HEK293 (cell line): ENCODE measurements around the gene DLX5.

Experiments
- CTCF ChIP-seq: fragments of 450-650 bp; formaldehyde crosslinking; IDR thresholded peaks from 2 replicates; pipeline ENCODE4 v1.5.1; 2016; ENCODE audit warnings: missing biosample characterization, missing genetic modification characterization
- EGR2 ChIP-seq: fragments of 450-650 bp; formaldehyde crosslinking; IDR thresholded peaks from 2 replicates; pipeline ENCODE4 v1.5.1; 2016; ENCODE audit warnings: low read depth, missing biosample characterization, missing genetic modification characterization
- FEZF1 ChIP-seq: fragments of 450-650 bp; formaldehyde crosslinking; IDR thresholded peaks from 2 replicates; pipeline ENCODE4 v1.5.1; 2016; ENCODE audit warnings: missing biosample characterization, missing genetic modification characterization
- GLIS1 ChIP-seq: fragments of 450-650 bp; formaldehyde crosslinking; IDR thresholded peaks from 2 replicates; pipeline ENCODE4 v1.5.1; 2016; ENCODE audit warnings: missing biosample characterization, missing genetic modification characterization
- GLIS2 ChIP-seq: fragments of 450-650 bp; formaldehyde crosslinking; IDR thresholded peaks from 2 replicates; pipeline ENCODE4 v1.5.1; 2016; ENCODE audit warnings: missing biosample characterization, missing genetic modification characterization
- IKZF3 ChIP-seq: fragments of 450-650 bp; IDR thresholded peaks from 2 replicates; pipeline ENCODE4 v1.5.0; 2018; ENCODE audit warnings: missing biosample characterization, mild to moderate bottlenecking, missing genetic modification characterization, moderate library complexity
- INSM2 ChIP-seq: fragments of 450-650 bp; formaldehyde crosslinking; IDR thresholded peaks from 2 replicates; pipeline ENCODE4 v1.5.1; 2016; ENCODE audit warnings: missing biosample characterization, missing genetic modification characterization
- KLF16 ChIP-seq: fragments of 450-650 bp; formaldehyde crosslinking; IDR thresholded peaks from 2 replicates; pipeline ENCODE4 v1.5.1; 2017; ENCODE audit warnings: missing biosample characterization, missing genetic modification characterization
- OSR2 ChIP-seq: fragments of 450-650 bp; formaldehyde crosslinking; IDR thresholded peaks from 2 replicates; pipeline ENCODE4 v1.5.1; 2016; ENCODE audit warnings: missing biosample characterization, missing genetic modification characterization
- PATZ1 ChIP-seq: fragments of 450-650 bp; formaldehyde crosslinking; IDR thresholded peaks from 2 replicates; pipeline ENCODE4 v1.5.1; 2016; ENCODE audit warnings: missing biosample characterization, missing genetic modification characterization
- RBAK ChIP-seq: fragments of 450-650 bp; formaldehyde crosslinking; IDR thresholded peaks from 2 replicates; pipeline ENCODE4 v1.5.1; 2016; ENCODE audit warnings: missing biosample characterization, missing genetic modification characterization
- SALL2 ChIP-seq: fragments of 450-650 bp; formaldehyde crosslinking; IDR thresholded peaks from 2 replicates; pipeline ENCODE4 v1.5.0; 2017; ENCODE audit warnings: missing biosample characterization, mild to moderate bottlenecking, missing genetic modification characterization, borderline replicate concordance
- ZBTB17 ChIP-seq: fragments of 450-650 bp; formaldehyde crosslinking; IDR thresholded peaks from 2 replicates; pipeline ENCODE4 v1.5.1; 2016; ENCODE audit warnings: missing biosample characterization, missing genetic modification characterization
- ZBTB20 ChIP-seq: fragments of 450-650 bp; formaldehyde crosslinking; IDR thresholded peaks from 2 replicates; pipeline ENCODE4 v1.5.1; 2016; ENCODE audit warnings: missing biosample characterization, missing genetic modification characterization
- ZBTB26 ChIP-seq: fragments of 450-650 bp; formaldehyde crosslinking; optimal IDR thresholded peaks from 2 replicates; pipeline ENCODE3; 2016; ENCODE audit warnings: missing biosample characterization, mild to moderate bottlenecking, missing genetic modification characterization
- ZBTB44 ChIP-seq: fragments of 450-650 bp; IDR thresholded peaks from 2 replicates; pipeline ENCODE4 v1.5.1; 2018; ENCODE audit warnings: missing biosample characterization, mild to moderate bottlenecking, missing genetic modification characterization
- ZBTB6 ChIP-seq: fragments of 450-650 bp; formaldehyde crosslinking; IDR thresholded peaks from 2 replicates; pipeline ENCODE4 v1.5.1; 2017; ENCODE audit warnings: missing biosample characterization, missing genetic modification characterization
- ZEB2 ChIP-seq: fragments of 450-650 bp; formaldehyde crosslinking; IDR thresholded peaks from 2 replicates; pipeline ENCODE4 v1.5.1; 2016; ENCODE audit warnings: missing biosample characterization, missing genetic modification characterization
- ZIC2 ChIP-seq: fragments of 450-650 bp; formaldehyde crosslinking; IDR thresholded peaks from 2 replicates; pipeline ENCODE4 v1.5.1; 2016; ENCODE audit warnings: missing biosample characterization, missing genetic modification characterization
- ZNF132 ChIP-seq: fragments of 450-650 bp; formaldehyde crosslinking; IDR thresholded peaks from 2 replicates; pipeline ENCODE4 v1.5.1; 2017; ENCODE audit warnings: missing biosample characterization, missing genetic modification characterization, borderline replicate concordance
- ZNF174 ChIP-seq: fragments of 450-650 bp; formaldehyde crosslinking; IDR thresholded peaks from 2 replicates; pipeline ENCODE4 v1.5.0; 2017; ENCODE audit warnings: missing biosample characterization, mild to moderate bottlenecking, missing genetic modification characterization
- ZNF211 ChIP-seq: fragments of 450-650 bp; formaldehyde crosslinking; IDR thresholded peaks from 2 replicates; pipeline ENCODE4 v1.5.1; 2016; ENCODE audit warnings: low read depth, missing biosample characterization, missing genetic modification characterization
- ZNF354C ChIP-seq: fragments of 450-650 bp; formaldehyde crosslinking; IDR thresholded peaks from 2 replicates; pipeline ENCODE4 v1.5.1; 2016; ENCODE audit warnings: missing biosample characterization, missing genetic modification characterization, low read depth, borderline replicate concordance
- ZNF366 ChIP-seq: fragments of 450-650 bp; formaldehyde crosslinking; conservative IDR thresholded peaks from 2 replicates; pipeline ENCODE4 v1.5.1; 2016; ENCODE audit warnings: missing biosample characterization, missing genetic modification characterization
- ZNF391 ChIP-seq: fragments of 450-650 bp; formaldehyde crosslinking; IDR thresholded peaks from 2 replicates; pipeline ENCODE4 v1.5.1; 2016; ENCODE audit warnings: low read depth, missing biosample characterization, missing genetic modification characterization, borderline replicate concordance
- ZNF473 ChIP-seq: fragments of 450-650 bp; formaldehyde crosslinking; IDR thresholded peaks from 2 replicates; pipeline ENCODE4 v1.5.1; 2017; ENCODE audit warnings: missing biosample characterization, missing genetic modification characterization
- ZNF501 ChIP-seq: fragments of 450-650 bp; formaldehyde crosslinking; IDR thresholded peaks from 2 replicates; pipeline ENCODE4 v1.5.1; 2016; ENCODE audit warnings: missing biosample characterization, missing genetic modification characterization
- ZNF629 ChIP-seq: fragments of 450-650 bp; formaldehyde crosslinking; IDR thresholded peaks from 2 replicates; pipeline ENCODE4 v1.5.1; 2017; ENCODE audit warnings: missing biosample characterization, missing genetic modification characterization
- ZNF707 ChIP-seq: fragments of 450-650 bp; formaldehyde crosslinking; IDR thresholded peaks from 2 replicates; pipeline ENCODE4 v1.5.1; 2016; ENCODE audit warnings: missing biosample characterization, missing genetic modification characterization
- ZNF76 ChIP-seq: fragments of 450-650 bp; formaldehyde crosslinking; IDR thresholded peaks from 2 replicates; pipeline ENCODE4; 2016; ENCODE audit warnings: low read depth, missing biosample characterization, missing genetic modification characterization, borderline replicate concordance
- ZSCAN16 ChIP-seq: fragments of 450-650 bp; formaldehyde crosslinking; IDR thresholded peaks from 2 replicates; pipeline ENCODE4 v1.5.1; 2016; ENCODE audit warnings: missing biosample characterization, missing genetic modification characterization

DLX5 gene

GRCh38 chr7:97016381-97017191 is 8.0 kb downstream of the DLX5 start (continued):
- TF ChIP-seq ZBTB17 = peak; percentile 45; the same call in 1 of the 2 replicates
- TF ChIP-seq GLIS1 (tag by site-specific recombination) = peak; percentile 90
- TF ChIP-seq ZEB2 = peak; percentile 53; the same call in 1 of the 2 replicates
- TF ChIP-seq ZNF76 (tag by site-specific recombination) = peak; percentile 93
- peak; percentile 78 for TF ChIP-seq ZBTB26
- peak; percentile 71 for TF ChIP-seq EGR2 (tag by site-specific recombination)
- TF ChIP-seq ZNF354C (tag by site-specific recombination) = no peak
- no peak for TF ChIP-seq ZBTB44
- TF ChIP-seq IKZF3 (tag by site-specific recombination) = peak; percentile 87
- TF ChIP-seq ZIC2 (tag by site-specific recombination) = peak; percentile 93
- TF ChIP-seq INSM2 = no peak
- TF ChIP-seq ZNF391 (tag by site-specific recombination) = no peak
- peak; percentile 97 for TF ChIP-seq CTCF (tag by site-specific recombination)
- TF ChIP-seq GLIS2 (tag by site-specific recombination) = peak; percentile 96
- no peak for TF ChIP-seq ZNF174 (tag by site-specific recombination)
- 0 out of 2 replicates have a peak, but pooled peaks have one; percentile 17 for TF ChIP-seq ZNF501 (tag by site-specific recombination)
- TF ChIP-seq RBAK (tag by site-specific recombination) = no peak
- no peak for TF ChIP-seq FEZF1 (tag by site-specific recombination)
- TF ChIP-seq ZSCAN16 (tag by site-specific recombination) = 0 out of 2 replicates have a peak, but pooled peaks have one; percentile 31
- TF ChIP-seq KLF16 (tag by site-specific recombination) = peak; percentile 50; the same call in 1 of the 2 replicates
- no peak for TF ChIP-seq ZNF132 (tag by site-specific recombination)
- no peak for TF ChIP-seq ZNF473 (tag by site-specific recombination)
- no peak for TF ChIP-seq ZNF211 (tag by site-specific recombination)
- TF ChIP-seq ZBTB20 (tag by site-specific recombination) = peak; percentile 64; the same call in 1 of the 2 replicates
- TF ChIP-seq ZNF629 (tag by site-specific recombination) = peak; percentile 17; the same call in 1 of the 2 replicates
- TF ChIP-seq ZBTB6 (tag by site-specific recombination) = peak; percentile 51; the same call in 1 of the 2 replicates
- no peak for TF ChIP-seq SALL2 (tag by site-specific recombination)
- peak; percentile 49 for TF ChIP-seq ZNF366 (tag by site-specific recombination)
- TF ChIP-seq OSR2 (tag by site-specific recombination) = peak; percentile 64
- TF ChIP-seq PATZ1 (tag by site-specific recombination) = peak; percentile 86
- TF ChIP-seq ZNF707 (tag by site-specific recombination) = no peak
